H1 (cell line): Measurements from ENCODE around the gene DLST. TPM values are rescaled to one million over a fixed set of nuclear protein-coding genes. Genes with fewer than 3 reads are reported as not detected.

Experiments
- CTCF ChIA-PET: fragments of 300-600 bp; sonication (Branson Sonifier 250); formaldehyde crosslinking; loops from one replicate; lab custom pipeline; 2021; ENCODE audit not compliant: partially characterized antibody; lab: Charles Lee
- POLR2A ChIA-PET: fragments of 300-600 bp; sonication (Branson Sonifier 250); formaldehyde crosslinking; loops from one replicate; lab custom pipeline; 2021; ENCODE audit warnings: inconsistent platforms; ENCODE audit not compliant: partially characterized antibody; lab: Charles Lee
- DNase-seq, 2 experiments: peaks; one replicate each; pipeline versions ENCODE4 v3.0.0 to v3.0.0-alpha.2; 2010 to 2022; ENCODE audit warnings: low spot score in 2 of 2, low read depth in 1 of 2, mixed read lengths in 1 of 2
- FAIRE-seq: peaks from 2 replicates; lab custom pipeline; 2011; peaks lifted over from hg19 to GRCh38; lab: Jason Lieb, UNC
- H2AFZ ChIP-seq: 2 replicates; pipeline ENCODE4 v1.8.1; 2012; ENCODE audit warnings: low read length, inconsistent platforms
- H2AK5ac ChIP-seq: 2 replicates; pipeline ENCODE4 v1.6.1; 2013; ENCODE audit warnings: low read depth, low read length
- H2BK120ac ChIP-seq: replicated peaks from 2 replicates; pipeline ENCODE3; 2013; ENCODE audit warnings: low read depth, low read length, inconsistent platforms
- H2BK12ac ChIP-seq: 2 replicates; pipeline ENCODE4 v1.6.1; 2013; ENCODE audit warnings: low read depth, low read length
- H2BK15ac ChIP-seq: 2 replicates; pipeline ENCODE4 v1.6.1; 2013; ENCODE audit warnings: low read length
- H2BK20ac ChIP-seq: 2 replicates; pipeline ENCODE4 v1.6.1; 2013; ENCODE audit warnings: low read length
- H2BK5ac ChIP-seq: 2 replicates; pipeline ENCODE4 v1.6.1; 2013; ENCODE audit warnings: low read depth, low read length
- H3K14ac ChIP-seq: 2 replicates; pipeline ENCODE4 v1.6.1; 2013; ENCODE audit warnings: inconsistent platforms; ENCODE audit not compliant: insufficient read length
- H3K18ac ChIP-seq: 2 replicates; pipeline ENCODE4 v1.6.1; 2013; ENCODE audit warnings: low read length; ENCODE audit errors: extremely low read depth
- H3K23ac ChIP-seq: 2 replicates; pipeline ENCODE4 v1.6.1; 2013; ENCODE audit warnings: inconsistent platforms; ENCODE audit not compliant: insufficient read length
- H3K23me2 ChIP-seq: 2 replicates; pipeline ENCODE4 v1.6.1; 2013; ENCODE audit warnings: low read depth, low read length
- H3K27ac ChIP-seq: 2 replicates; pipeline ENCODE4 v1.6.1; 2011; ENCODE audit warnings: low read depth, low read length, inconsistent platforms
- H3K27me3 ChIP-seq, 4 experiments: replicated peaks in 1 of 4; 1 replicate in 1 of 4; 2 replicates in 3 of 4; pipeline versions ENCODE4 v1.6.1 to v1.8.1; 2011 to 2013; ENCODE audit warnings: low read length in 3 of 4, mild to moderate bottlenecking in 3 of 4, inconsistent platforms in 2 of 4, mixed read lengths in 2 of 4, moderate library complexity in 1 of 4; ENCODE audit not compliant: control insufficient read depth in 3 of 4, insufficient read depth in 3 of 4; ENCODE audit errors: extremely low read depth in 1 of 4
- H3K36me3 ChIP-seq, 4 experiments: 2 replicates each; pipeline versions ENCODE4 v1.6.1 to v1.8.1; 2011 to 2013; ENCODE audit warnings: mild to moderate bottlenecking in 4 of 4, low read length in 3 of 4, moderate library complexity in 2 of 4, control low read depth in 1 of 4, inconsistent platforms in 1 of 4; ENCODE audit not compliant: insufficient read depth in 4 of 4, control insufficient read depth in 2 of 4
- H3K4ac ChIP-seq: replicated peaks from 2 replicates; pipeline ENCODE3; 2013; ENCODE audit warnings: low read length, low read depth, mixed read lengths, inconsistent platforms; ENCODE audit not compliant: insufficient read length
- H3K4me1 ChIP-seq, 4 experiments: replicated peaks in 1 of 4; 1 replicate in 1 of 4; 2 replicates in 3 of 4; pipeline versions ENCODE4 v1.6.1 to v1.8.1; 2011 to 2013; ENCODE audit warnings: low read length in 3 of 4, inconsistent platforms in 2 of 4, mixed read lengths in 1 of 4; ENCODE audit not compliant: insufficient read depth in 4 of 4, control insufficient read depth in 3 of 4
- H3K4me2 ChIP-seq, 2 experiments: 2 replicates each; pipeline versions ENCODE4 v1.6.1 to v1.8.1; 2011 to 2013; ENCODE audit warnings: low read depth in 2 of 2, low read length in 2 of 2, control low read depth in 1 of 2, inconsistent platforms in 1 of 2, mild to moderate bottlenecking in 1 of 2; ENCODE audit not compliant: insufficient read depth in 1 of 2
- H3K4me3 ChIP-seq, 4 experiments: fragments of 200-600, 300-600 bp in 1 of 4; sonication (generic), shearing (Covaris generic), sonication (Bioruptor Twin) in 1 of 4; 2 replicates each; pipeline versions ENCODE4 v1.5.1 to v1.8.1; 2011 to 2016; ENCODE audit warnings: low read length in 4 of 4, low read depth in 3 of 4, control low read depth in 2 of 4, inconsistent platforms in 2 of 4, mild to moderate bottlenecking in 2 of 4, mixed read lengths in 1 of 4, moderate library complexity in 1 of 4; ENCODE audit not compliant: insufficient read depth in 2 of 4; ENCODE audit errors: extremely low read depth in 1 of 4
- H3K56ac ChIP-seq: replicated peaks from 2 replicates; pipeline ENCODE3; 2013; ENCODE audit warnings: low read depth, mild to moderate bottlenecking, mixed read lengths, low read length, inconsistent platforms; ENCODE audit not compliant: insufficient read length
- H3K79me1 ChIP-seq: 2 replicates; pipeline ENCODE4 v1.6.1; 2013; ENCODE audit warnings: low read depth, low read length, control low read depth
- H3K79me2 ChIP-seq, 2 experiments: 2 replicates each; pipeline versions ENCODE4 v1.6.1 to v1.8.1; 2012 to 2013; ENCODE audit warnings: low read length in 2 of 2, mild to moderate bottlenecking in 2 of 2, inconsistent platforms in 1 of 2; ENCODE audit not compliant: insufficient read depth in 2 of 2, control insufficient read depth in 1 of 2
- H3K9ac ChIP-seq, 4 experiments: replicated peaks in 1 of 4; 1 replicate in 1 of 4; 2 replicates in 3 of 4; pipeline versions ENCODE4 v1.6.1 to v1.8.1; 2011 to 2013; ENCODE audit warnings: low read depth in 3 of 4, low read length in 3 of 4, control low read depth in 2 of 4, mild to moderate bottlenecking in 2 of 4, moderate library complexity in 2 of 4, inconsistent platforms in 1 of 4; ENCODE audit errors: extremely low read depth in 1 of 4
- H3K9me3 ChIP-seq, 2 experiments: 2 replicates each; pipeline versions ENCODE4 v1.6.1 to v1.8.1; 2012 to 2013; ENCODE audit warnings: mild to moderate bottlenecking in 2 of 2, moderate library complexity in 2 of 2, control low read depth in 1 of 2, inconsistent platforms in 1 of 2, low read depth in 1 of 2, low read length in 1 of 2, mixed read lengths in 1 of 2; ENCODE audit not compliant: insufficient read depth in 2 of 2
- H4K20me1 ChIP-seq, 2 experiments: replicated peaks in 1 of 2; 2 replicates each; pipeline versions ENCODE3 to v1.8.1; 2011 to 2013; ENCODE audit warnings: inconsistent platforms in 2 of 2, low read length in 2 of 2, mild to moderate bottlenecking in 1 of 2; ENCODE audit not compliant: insufficient read depth in 2 of 2, control insufficient read depth in 1 of 2
- H4K5ac ChIP-seq: 2 replicates; pipeline ENCODE4 v1.6.1; 2013; ENCODE audit warnings: low read length, low read depth, mixed read lengths, inconsistent platforms; ENCODE audit not compliant: insufficient read length
- H4K8ac ChIP-seq: 2 replicates; pipeline ENCODE4 v1.8.0; 2013; ENCODE audit warnings: mild to moderate bottlenecking, moderate library complexity, low read length, inconsistent platforms; ENCODE audit not compliant: insufficient read depth; ENCODE audit errors: extremely low read depth
- H4K91ac ChIP-seq: replicated peaks from 2 replicates; pipeline ENCODE3; 2013; ENCODE audit warnings: low read length, mixed read lengths, inconsistent platforms; ENCODE audit not compliant: insufficient read length
- CHD1 ChIP-seq: IDR thresholded peaks from 2 replicates; pipeline ENCODE4 v1.6.1; 2012; ENCODE audit warnings: low read depth, low read length, improper control_type of control experiment
- MAFK ChIP-seq: IDR thresholded peaks from 2 replicates; pipeline ENCODE4 v1.6.1; 2012; ENCODE audit warnings: low read depth, mild to moderate bottlenecking, improper control_type of control experiment, low read length
- TCF12 ChIP-seq: IDR thresholded peaks from 2 replicates; pipeline ENCODE4 v1.6.1; 2011; ENCODE audit warnings: low read depth, mild to moderate bottlenecking, low read length
- WGBS, 2 experiments: shearing (Covaris generic) in 1 of 2; methylation state at CpG; one replicate each; pipeline versions ENCODE4 v1.1.6 to v1.1.7; 2013 to 2015; ENCODE audit warnings: low lambda C conversion rate in 2 of 2, mixed read lengths in 2 of 2, inconsistent platforms in 1 of 2, low coverage in 1 of 2, missing lambda C conversion rate in 1 of 2; ENCODE audit not compliant: insufficient replicate concordance in 2 of 2, insufficient coverage in 1 of 2, insufficient read length in 1 of 2; ENCODE audit errors: extremely low coverage in 1 of 2, missing lambda C conversion rate in 1 of 2; 5-methylcytosine and 5-hydroxymethylcytosine counted together
- polyA plus RNA-seq, 7 experiments: library from polyadenylated mRNA; depleted of rRNA in 3 of 7; stranded (reverse) in 5 of 7; unstranded in 2 of 7; fragments of >200 nt in 5 of 7; fragments of 200-250 nt in 2 of 7; gene quantifications; 1 replicate in 5 of 7; 2 replicates in 1 of 7; 4 replicates in 1 of 7; pipeline versions ENCODE4 v1.2.1 to v1.2.3, GENCODE V29; 2011 to 2013; ENCODE audit warnings: missing spikeins in 2 of 7, mixed read lengths in 2 of 7
- total RNA-seq: library from RNA; stranded (reverse); fragmentation: NEBNext Ultra II Directional; extraction: Animal tissue kit (Norgen Biotek cat#: 25700); gene quantifications from 2 replicates; pipeline ENCODE4 v1.2.1, GENCODE V29; 2021

The DLST gene
- total and polyA plus RNA-seq, 2 of the 8 experiments (the other 6 are each of a cell fraction or from before 2014, with no cell fraction given): 96.5 to 117 TPM

- no peak overlapping the region for H3K4me2 ChIP-seq
- no peak overlapping the region for H2BK120ac ChIP-seq
- H3K27ac ChIP-seq: no peak overlapping the region
- H3K36me3 ChIP-seq: no peaks in the 10 kb centered on the region
- no peaks in the 10 kb centered on the region for H3K79me2 ChIP-seq
- H4K8ac ChIP-seq: no peak overlapping the region
- H2BK5ac ChIP-seq: no peak overlapping the region
- no peak overlapping the region for H3K23ac ChIP-seq
- H2BK20ac ChIP-seq: no peak overlapping the region
- no peak overlapping the region for H2AK5ac ChIP-seq
- POLR2A ChIA-PET: interaction anchor here (0.6 to 1.4 kb wide), 3 partner anchors 24 to 365 kb away, joined by 3 to 4 read pairs (median 3); no protein-coding TSS in a partner anchor
- no peaks in the 10 kb centered on the region for H3K79me1 ChIP-seq
- no peak overlapping the region for H4K91ac ChIP-seq
- CTCF ChIA-PET: interaction anchor here (2.0 to 7.1 kb wide), 4 partner anchors 9 to 151 kb away, joined by 8 to 62 read pairs (median 18); no protein-coding TSS in a partner anchor
- H3K9ac ChIP-seq: no peak overlapping the region
- FAIRE-seq (no peak), DNase-seq (no peak)
- 87% methylated on average over 8 of the region's 8 CpGs; no CpG with 5 or more reads in 1 of the 2 experiments for WGBS, 2 experiments
- no peak overlapping the region for H3K56ac ChIP-seq
- peaks cover 0 to 5% (median 0%) of the 10 kb centered on the region in 4 experiments; a peak in 1 of 7 replicates for H3K4me1 ChIP-seq
- H4K5ac ChIP-seq: no peak overlapping the region
- no peak overlapping the region for H3K18ac ChIP-seq
- H3K4me3 ChIP-seq: no peak overlapping the region
- no peak overlapping the region for H2BK12ac ChIP-seq
- H3K27me3 ChIP-seq: no peaks in the 10 kb centered on the region
- no peak overlapping the region for H2BK15ac ChIP-seq
- H2AFZ ChIP-seq: no peak overlapping the region
- H3K23me2 ChIP-seq: no peaks in the 10 kb centered on the region
- H3K4ac ChIP-seq: no peak overlapping the region
- H3K14ac ChIP-seq: no peak overlapping the region
- no peaks in the 10 kb centered on the region for H3K9me3 ChIP-seq
- no peaks in the 10 kb centered on the region for H4K20me1 ChIP-seq
- TF ChIP-seq MAFK (no peak), CHD1 (no peak), TCF12 (no peak)
Measured at GRCh38 chr14:74936731-74937130, 55.0 kb downstream of the DLST start.
